HEK293 (cell line): ENCODE data around the gene POGZ.

Experiments
- CTCF ChIA-PET: fragments of 350-600 bp; formaldehyde crosslinking; extraction: SDS; loops from one replicate; lab custom pipeline; 2021; ENCODE audit warnings: antibody characterized with exemption; lab: Yijun Ruan, JAX
- POLR2A ChIA-PET: fragments of 300-600 bp; formaldehyde crosslinking; extraction: SDS; loops from one replicate; lab custom pipeline; 2020; ENCODE audit warnings: antibody characterized with exemption, inconsistent platforms; lab: Yijun Ruan, JAX
- H3K27ac ChIP-seq: fragments of 200-500 bp; sonication (Bioruptor generic); 2 replicates; pipeline ENCODE4 v1.5.1; 2014; ENCODE audit warnings: low read depth, low read length, control low read depth, inconsistent platforms; ENCODE audit errors: extremely low read depth
- H3K36me3 ChIP-seq, 2 experiments: fragments of 200-500 bp in 1 of 2; sonication (Bioruptor generic) in 1 of 2; 1 replicate in 1 of 2; 2 replicates in 1 of 2; pipeline ENCODE4 v1.5.1; 2014 to 2017; ENCODE audit warnings: inconsistent platforms in 2 of 2, low read length in 2 of 2; ENCODE audit not compliant: control insufficient read depth in 2 of 2, insufficient read depth in 1 of 2
- H3K4me1 ChIP-seq: fragments of 200-500 bp; sonication (Bioruptor generic); 2 replicates; pipeline ENCODE4 v1.5.1; 2014; ENCODE audit warnings: mild to moderate bottlenecking, low read length, inconsistent platforms; ENCODE audit not compliant: control insufficient read depth, insufficient read depth
- H3K4me3 ChIP-seq: 2 replicates; pipeline ENCODE4 v1.5.1; 2011; ENCODE audit warnings: low read depth, mild to moderate bottlenecking, control low read depth, low read length, moderate library complexity
- H3K9me3 ChIP-seq: fragments of 200-500 bp; sonication (Bioruptor generic); 2 replicates; pipeline ENCODE4 v1.5.1; 2014; ENCODE audit warnings: low read depth, low read length, inconsistent platforms; ENCODE audit not compliant: control insufficient read depth, insufficient read depth
- HOXA7 ChIP-seq: sonication (generic); formaldehyde crosslinking; IDR thresholded peaks from 2 replicates; pipeline ENCODE4 v1.8.1; 2022; ENCODE audit warnings: missing genetic modification reagents, borderline replicate concordance
- KLF7 ChIP-seq: fragments of 450-650 bp; formaldehyde crosslinking; IDR thresholded peaks from 2 replicates; pipeline ENCODE4 v1.5.1; 2016; ENCODE audit warnings: missing biosample characterization, missing genetic modification characterization, borderline replicate concordance
- MYNN ChIP-seq: fragments of 450-650 bp; formaldehyde crosslinking; IDR thresholded peaks from 2 replicates; pipeline ENCODE4 v1.5.1; 2016; ENCODE audit warnings: missing biosample characterization, missing genetic modification characterization, borderline replicate concordance
- ZBTB17 ChIP-seq: fragments of 450-650 bp; formaldehyde crosslinking; IDR thresholded peaks from 2 replicates; pipeline ENCODE4 v1.5.1; 2016; ENCODE audit warnings: missing biosample characterization, missing genetic modification characterization
- ZNF155 ChIP-seq: fragments of 450-650 bp; formaldehyde crosslinking; IDR thresholded peaks from 2 replicates; pipeline ENCODE4 v1.5.1; 2016; ENCODE audit warnings: missing biosample characterization, missing genetic modification characterization
- ZNF341 ChIP-seq: fragments of 450-650 bp; formaldehyde crosslinking; IDR thresholded peaks from 2 replicates; pipeline ENCODE4; 2016; ENCODE audit warnings: low read depth, missing biosample characterization, missing genetic modification characterization
- ZNF423 ChIP-seq: fragments of 450-650 bp; formaldehyde crosslinking; IDR thresholded peaks from 2 replicates; pipeline ENCODE4 v1.5.1; 2016; ENCODE audit warnings: missing biosample characterization, missing genetic modification characterization
- ZNF514 ChIP-seq: fragments of 450-650 bp; formaldehyde crosslinking; IDR thresholded peaks from 2 replicates; pipeline ENCODE4 v1.5.1; 2016; ENCODE audit warnings: missing biosample characterization, missing genetic modification characterization
- ZNF600 ChIP-seq: fragments of 450-650 bp; formaldehyde crosslinking; IDR thresholded peaks from 2 replicates; pipeline ENCODE4 v1.5.1; 2016; ENCODE audit warnings: missing biosample characterization, missing genetic modification characterization
- ZXDB ChIP-seq: fragments of 450-650 bp; formaldehyde crosslinking; IDR thresholded peaks from 2 replicates; pipeline ENCODE4 v1.5.1; 2016; ENCODE audit warnings: missing biosample characterization, missing genetic modification characterization
- TF ChIP-seq, protein P1 (sequence below): fragments of 450-650 bp; formaldehyde crosslinking; IDR thresholded peaks from 2 replicates; pipeline ENCODE4 v1.5.1; 2016; ENCODE audit warnings: missing biosample characterization, missing genetic modification characterization
- TF ChIP-seq, protein P2 (sequence below): fragments of 450-650 bp; formaldehyde crosslinking; IDR thresholded peaks from 2 replicates; pipeline ENCODE4 v1.5.1; 2016; ENCODE audit warnings: missing biosample characterization, missing genetic modification characterization, borderline replicate concordance
- TF ChIP-seq, protein P3 (sequence below): fragments of 450-650 bp; formaldehyde crosslinking; IDR thresholded peaks from 2 replicates; pipeline ENCODE4 v1.5.0; 2017; ENCODE audit warnings: missing biosample characterization, missing genetic modification characterization, borderline replicate concordance
- TF ChIP-seq, protein P4 (sequence below): fragments of 450-650 bp; formaldehyde crosslinking; IDR thresholded peaks from 2 replicates; pipeline ENCODE4 v1.5.1; 2016; ENCODE audit warnings: missing biosample characterization, missing genetic modification characterization, low read depth

POGZ gene

DNA sequence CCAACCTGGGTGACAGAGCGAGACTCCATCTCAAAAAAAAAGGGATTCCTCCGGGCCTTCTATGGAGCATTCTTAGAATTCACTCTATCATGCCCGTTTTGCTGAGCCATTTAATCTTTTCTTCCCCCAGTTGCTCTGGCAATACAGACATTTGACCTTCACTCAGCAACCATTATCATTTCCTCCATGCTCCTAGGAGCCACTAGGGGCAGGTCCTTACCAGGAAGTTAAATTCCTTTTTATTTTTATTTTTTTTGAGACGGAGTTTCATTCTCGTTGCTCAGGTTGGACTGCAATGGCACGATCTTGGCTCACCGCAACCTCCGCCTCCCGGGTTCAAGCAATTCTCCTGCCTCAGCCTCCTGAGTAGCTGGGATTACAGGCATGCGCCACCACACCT lies 42.2 kb upstream of the POGZ start:
- Histone ChIP-seq H3K36me3 (no peaks in the 10 kb centered on the region), H3K4me1 (no peaks in the 10 kb centered on the region), H3K27ac (no peak overlapping the region), H3K9me3 (no peaks in the 10 kb centered on the region), H3K4me3 (no peak overlapping the region)
- ChIA-PET CTCF (no interaction called here), POLR2A (interaction anchor here (0.6 to 0.7 kb wide), 2 partner anchors 16 to 302 kb away, joined by 3 to 4 read pairs; no protein-coding TSS in a partner anchor)
- TF ChIP-seq KLF7 (tag by site-specific recombination) (no peak), ZNF155 (tag by site-specific recombination) (no peak), MYNN (tag by site-specific recombination) (no peak), ZXDB (tag by site-specific recombination) (no peak), ZNF423 (tag by site-specific recombination) (no peak)
- TF ChIP-seq, protein P1, sequence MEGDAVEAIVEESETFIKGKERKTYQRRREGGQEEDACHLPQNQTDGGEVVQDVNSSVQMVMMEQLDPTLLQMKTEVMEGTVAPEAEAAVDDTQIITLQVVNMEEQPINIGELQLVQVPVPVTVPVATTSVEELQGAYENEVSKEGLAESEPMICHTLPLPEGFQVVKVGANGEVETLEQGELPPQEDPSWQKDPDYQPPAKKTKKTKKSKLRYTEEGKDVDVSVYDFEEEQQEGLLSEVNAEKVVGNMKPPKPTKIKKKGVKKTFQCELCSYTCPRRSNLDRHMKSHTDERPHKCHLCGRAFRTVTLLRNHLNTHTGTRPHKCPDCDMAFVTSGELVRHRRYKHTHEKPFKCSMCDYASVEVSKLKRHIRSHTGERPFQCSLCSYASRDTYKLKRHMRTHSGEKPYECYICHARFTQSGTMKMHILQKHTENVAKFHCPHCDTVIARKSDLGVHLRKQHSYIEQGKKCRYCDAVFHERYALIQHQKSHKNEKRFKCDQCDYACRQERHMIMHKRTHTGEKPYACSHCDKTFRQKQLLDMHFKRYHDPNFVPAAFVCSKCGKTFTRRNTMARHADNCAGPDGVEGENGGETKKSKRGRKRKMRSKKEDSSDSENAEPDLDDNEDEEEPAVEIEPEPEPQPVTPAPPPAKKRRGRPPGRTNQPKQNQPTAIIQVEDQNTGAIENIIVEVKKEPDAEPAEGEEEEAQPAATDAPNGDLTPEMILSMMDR (tag by site-specific recombination) = no peak; the same call in 1 of the 2 replicates
- TF ChIP-seq, protein P2, sequence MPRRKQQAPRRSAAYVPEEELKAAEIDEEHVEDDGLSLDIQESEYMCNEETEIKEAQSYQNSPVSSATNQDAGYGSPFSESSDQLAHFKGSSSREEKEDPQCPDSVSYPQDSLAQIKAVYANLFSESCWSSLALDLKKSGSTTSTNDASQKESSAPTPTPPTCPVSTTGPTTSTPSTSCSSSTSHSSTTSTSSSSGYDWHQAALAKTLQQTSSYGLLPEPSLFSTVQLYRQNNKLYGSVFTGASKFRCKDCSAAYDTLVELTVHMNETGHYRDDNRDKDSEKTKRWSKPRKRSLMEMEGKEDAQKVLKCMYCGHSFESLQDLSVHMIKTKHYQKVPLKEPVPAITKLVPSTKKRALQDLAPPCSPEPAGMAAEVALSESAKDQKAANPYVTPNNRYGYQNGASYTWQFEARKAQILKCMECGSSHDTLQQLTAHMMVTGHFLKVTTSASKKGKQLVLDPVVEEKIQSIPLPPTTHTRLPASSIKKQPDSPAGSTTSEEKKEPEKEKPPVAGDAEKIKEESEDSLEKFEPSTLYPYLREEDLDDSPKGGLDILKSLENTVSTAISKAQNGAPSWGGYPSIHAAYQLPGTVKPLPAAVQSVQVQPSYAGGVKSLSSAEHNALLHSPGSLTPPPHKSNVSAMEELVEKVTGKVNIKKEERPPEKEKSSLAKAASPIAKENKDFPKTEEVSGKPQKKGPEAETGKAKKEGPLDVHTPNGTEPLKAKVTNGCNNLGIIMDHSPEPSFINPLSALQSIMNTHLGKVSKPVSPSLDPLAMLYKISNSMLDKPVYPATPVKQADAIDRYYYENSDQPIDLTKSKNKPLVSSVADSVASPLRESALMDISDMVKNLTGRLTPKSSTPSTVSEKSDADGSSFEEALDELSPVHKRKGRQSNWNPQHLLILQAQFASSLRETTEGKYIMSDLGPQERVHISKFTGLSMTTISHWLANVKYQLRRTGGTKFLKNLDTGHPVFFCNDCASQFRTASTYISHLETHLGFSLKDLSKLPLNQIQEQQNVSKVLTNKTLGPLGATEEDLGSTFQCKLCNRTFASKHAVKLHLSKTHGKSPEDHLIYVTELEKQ (tag by site-specific recombination) = no peak
- TF ChIP-seq, protein P3, sequence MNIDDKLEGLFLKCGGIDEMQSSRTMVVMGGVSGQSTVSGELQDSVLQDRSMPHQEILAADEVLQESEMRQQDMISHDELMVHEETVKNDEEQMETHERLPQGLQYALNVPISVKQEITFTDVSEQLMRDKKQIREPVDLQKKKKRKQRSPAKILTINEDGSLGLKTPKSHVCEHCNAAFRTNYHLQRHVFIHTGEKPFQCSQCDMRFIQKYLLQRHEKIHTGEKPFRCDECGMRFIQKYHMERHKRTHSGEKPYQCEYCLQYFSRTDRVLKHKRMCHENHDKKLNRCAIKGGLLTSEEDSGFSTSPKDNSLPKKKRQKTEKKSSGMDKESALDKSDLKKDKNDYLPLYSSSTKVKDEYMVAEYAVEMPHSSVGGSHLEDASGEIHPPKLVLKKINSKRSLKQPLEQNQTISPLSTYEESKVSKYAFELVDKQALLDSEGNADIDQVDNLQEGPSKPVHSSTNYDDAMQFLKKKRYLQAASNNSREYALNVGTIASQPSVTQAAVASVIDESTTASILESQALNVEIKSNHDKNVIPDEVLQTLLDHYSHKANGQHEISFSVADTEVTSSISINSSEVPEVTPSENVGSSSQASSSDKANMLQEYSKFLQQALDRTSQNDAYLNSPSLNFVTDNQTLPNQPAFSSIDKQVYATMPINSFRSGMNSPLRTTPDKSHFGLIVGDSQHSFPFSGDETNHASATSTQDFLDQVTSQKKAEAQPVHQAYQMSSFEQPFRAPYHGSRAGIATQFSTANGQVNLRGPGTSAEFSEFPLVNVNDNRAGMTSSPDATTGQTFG (tag by site-specific recombination) = no peak

DNA sequence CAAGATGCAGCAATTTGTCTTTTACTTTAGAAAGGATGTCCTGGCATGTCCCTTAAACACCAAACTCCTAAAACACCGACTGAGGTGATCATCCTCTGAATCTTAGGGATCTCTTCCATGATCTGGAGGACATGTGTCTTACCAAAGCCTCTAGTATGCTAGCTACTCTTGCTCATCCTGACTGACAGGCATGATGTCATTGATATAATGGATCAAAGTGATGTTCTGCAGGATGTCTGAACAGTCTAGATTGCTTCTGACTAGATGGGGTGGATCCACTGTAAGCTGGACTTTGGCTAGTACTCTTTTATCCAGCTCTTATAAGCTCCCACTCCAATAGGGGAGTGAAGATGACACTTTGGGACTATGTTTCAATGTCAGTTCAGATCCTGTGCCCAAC lies 40.6 kb upstream of the POGZ start:
- POLR2A ChIA-PET = interaction anchor here (1.1 kb wide), 1 partner anchor 41 kb away, joined by 4 read pairs; the partner anchor contains the start of gene POGZ
- H3K4me1 ChIP-seq = peaks cover 3% of the 10 kb centered on the region; the same call in 1 of the 2 replicates

More for the DNA sequence above, 40.6 kb upstream of the POGZ start:
- Histone ChIP-seq H3K9me3 (no peaks in the 10 kb centered on the region), H3K36me3 (no peaks in the 10 kb centered on the region), H3K4me3 (no peak overlapping the region), H3K27ac (no peak overlapping the region)
- CTCF ChIA-PET = interaction anchor here (0.6 kb wide), 1 partner anchor 33 kb away, joined by 3 read pairs; no protein-coding TSS in a partner anchor
- TF ChIP-seq HOXA7 (CRISPR knock-in tag) (no peak), ZNF514 (tag by site-specific recombination) (no peak), ZBTB17 (peak; percentile 61; the same call in 1 of the 2 replicates), ZNF600 (tag by site-specific recombination) (peak; percentile 30; the same call in 1 of the 2 replicates), ZNF341 (no peak)
- TF ChIP-seq, protein P4, sequence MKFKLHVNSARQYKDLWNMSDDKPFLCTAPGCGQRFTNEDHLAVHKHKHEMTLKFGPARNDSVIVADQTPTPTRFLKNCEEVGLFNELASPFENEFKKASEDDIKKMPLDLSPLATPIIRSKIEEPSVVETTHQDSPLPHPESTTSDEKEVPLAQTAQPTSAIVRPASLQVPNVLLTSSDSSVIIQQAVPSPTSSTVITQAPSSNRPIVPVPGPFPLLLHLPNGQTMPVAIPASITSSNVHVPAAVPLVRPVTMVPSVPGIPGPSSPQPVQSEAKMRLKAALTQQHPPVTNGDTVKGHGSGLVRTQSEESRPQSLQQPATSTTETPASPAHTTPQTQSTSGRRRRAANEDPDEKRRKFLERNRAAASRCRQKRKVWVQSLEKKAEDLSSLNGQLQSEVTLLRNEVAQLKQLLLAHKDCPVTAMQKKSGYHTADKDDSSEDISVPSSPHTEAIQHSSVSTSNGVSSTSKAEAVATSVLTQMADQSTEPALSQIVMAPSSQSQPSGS (tag by site-specific recombination) = peak; percentile 61
